Measurements from ENCODE around the gene DYRK3.

DYRK3 gene

GRCh38 chr1:206658981-206659273, 23.6 kb downstream of the DYRK3 start:
- H3K36me3 ChIP-seq (ENCODE audit: control insufficient read depth in 2 of 2, insufficient read depth in 1 of 2, low read length in 2 of 2) = no peaks in the 10 kb centered on the region
- CTCF ChIA-PET = interaction anchor here (0.6 to 25.1 kb wide), 16 partner anchors 8 to 180 kb away, joined by 3 to 380 read pairs (median 4); partner anchors contain the start of gene DYRK3
- POLR2A ChIA-PET = interaction anchor here (0.6 to 1.7 kb wide), 3 partner anchors 24 to 394 kb away, joined by 4 to 8 read pairs (median 5); partner anchors contain the start of genes DYRK3 and PFKFB2
- no peaks in the 10 kb centered on the region for H3K9me3 ChIP-seq (ENCODE audit: control insufficient read depth, insufficient read depth, low read depth, low read length)
- TF ChIP-seq ZNF488 (tag by site-specific recombination; IDR thresholded peaks at IDR 0.05) = no peak
- no peak for TF ChIP-seq ZBTB20 (tag by site-specific recombination; IDR thresholded peaks at IDR 0.05)
- no peak for TF ChIP-seq GLIS2 (tag by site-specific recombination; IDR thresholded peaks at IDR 0.05)
- TF ChIP-seq ZNF221 (tag by site-specific recombination; IDR thresholded peaks at IDR 0.05; ENCODE audit: borderline replicate concordance) = no peak
- TF ChIP-seq ZNF274 (IDR thresholded peaks at IDR 0.05; ENCODE audit: low read length) = no peak
- TF ChIP-seq ZNF274 (tag by site-specific recombination; IDR thresholded peaks at IDR 0.05; ENCODE audit: borderline replicate concordance) = no peak
- TF ChIP-seq ZBTB8A (tag by site-specific recombination; IDR thresholded peaks at IDR 0.05) = no peak
- TF ChIP-seq ZNF362 (tag by site-specific recombination; IDR thresholded peaks at IDR 0.05) = no peak
- TF ChIP-seq ZNF560 (tag by site-specific recombination; IDR thresholded peaks at IDR 0.05; ENCODE audit: borderline replicate concordance) = no peak
- no peak for TF ChIP-seq YY1 (tag by site-specific recombination; IDR thresholded peaks at IDR 0.05)
- no peak for TF ChIP-seq ZNF175 (tag by site-specific recombination; IDR thresholded peaks at IDR 0.05)
- no peak for TF ChIP-seq ZNF211 (tag by site-specific recombination; IDR thresholded peaks at IDR 0.05; ENCODE audit: low read depth)
- no peak for TF ChIP-seq ZNF514 (tag by site-specific recombination; IDR thresholded peaks at IDR 0.05)
- no peak for TF ChIP-seq ZNF311 (tag by site-specific recombination; IDR thresholded peaks at IDR 0.05; ENCODE audit: borderline replicate concordance)
- no peak for TF ChIP-seq PRDM6 (tag by site-specific recombination; IDR thresholded peaks at IDR 0.05)
- TF ChIP-seq ZNF610 (tag by site-specific recombination; IDR thresholded peaks at IDR 0.05; ENCODE audit: borderline replicate concordance) = no peak
- H3K4me1 ChIP-seq (ENCODE audit: control insufficient read depth, insufficient read depth, low read length) = peaks cover 8% of the 10 kb centered on the region
- no peak overlapping the region for H3K4me3 ChIP-seq (ENCODE audit: low read depth, low read length)
- H3K27ac ChIP-seq (ENCODE audit: extremely low read depth, low read depth, low read length) = no peak overlapping the region

- H3K9me3 ChIP-seq (ENCODE audit: control insufficient read depth, insufficient read depth, low read depth, low read length) = no peaks in the 10 kb centered on the region
- ChIA-PET CTCF (interaction anchor here (0.6 to 25.1 kb wide), 10 partner anchors 9 to 524 kb away, joined by 3 to 380 read pairs (median 9); partner anchors contain the start of gene DYRK3), POLR2A (interaction anchor here (1.7 kb wide), 1 partner anchor 25 kb away, joined by 5 read pairs; the partner anchor contains the start of gene DYRK3)
- H3K4me1 ChIP-seq (ENCODE audit: control insufficient read depth, insufficient read depth, low read length) = peaks cover 3% of the 10 kb centered on the region
- H3K36me3 ChIP-seq (ENCODE audit: control insufficient read depth in 2 of 2, insufficient read depth in 1 of 2, low read length in 2 of 2) = no peaks in the 10 kb centered on the region
- no peak overlapping the region for H3K27ac ChIP-seq (ENCODE audit: extremely low read depth, low read depth, low read length)
- no peak overlapping the region for H3K4me3 ChIP-seq (ENCODE audit: low read depth, low read length)
- no peak for TF ChIP-seq KLF16 (tag by site-specific recombination; IDR thresholded peaks at IDR 0.05)
- TF ChIP-seq ZEB2 (tag by site-specific recombination; IDR thresholded peaks at IDR 0.05) = no peak
- TF ChIP-seq IKZF3 (tag by site-specific recombination; IDR thresholded peaks at IDR 0.05) = no peak
- TF ChIP-seq ZNF266 (tag by site-specific recombination; IDR thresholded peaks at IDR 0.05; ENCODE audit: low read depth) = no peak
- TF ChIP-seq ATF2 (tag by site-specific recombination; IDR thresholded peaks at IDR 0.05; ENCODE audit: low read depth) = no peak
- no peak for TF ChIP-seq ZNF274 (IDR thresholded peaks at IDR 0.05; ENCODE audit: low read length)
- no peak for TF ChIP-seq ZNF274 (tag by site-specific recombination; IDR thresholded peaks at IDR 0.05; ENCODE audit: borderline replicate concordance)
- no peak for TF ChIP-seq ZBTB26 (tag by site-specific recombination; optimal IDR thresholded peaks at IDR 0.05)
- no peak for TF ChIP-seq ZBTB1 (tag by site-specific recombination; IDR thresholded peaks at IDR 0.05)
- TF ChIP-seq BCL11A (tag by site-specific recombination; IDR thresholded peaks at IDR 0.05; ENCODE audit: low read depth) = no peak
- TF ChIP-seq BCL6B (tag by site-specific recombination; IDR thresholded peaks at IDR 0.05) = no peak
- no peak for TF ChIP-seq ZNF473 (tag by site-specific recombination; IDR thresholded peaks at IDR 0.05)
- no peak for TF ChIP-seq ZNF214 (tag by site-specific recombination; IDR thresholded peaks at IDR 0.05; ENCODE audit: borderline replicate concordance)
- TF ChIP-seq ZNF23 (tag by site-specific recombination; IDR thresholded peaks at IDR 0.05; ENCODE audit: borderline replicate concordance) = no peak
- TF ChIP-seq ZNF623 (tag by site-specific recombination; IDR thresholded peaks at IDR 0.05) = no peak
Measured at GRCh38 chr1:206660136-206660535, 24.8 kb downstream of the DYRK3 start.
